Stimulated activated CD4-positive, alpha-beta T cell treated with anti-CD3 and anti-CD28 coated beads, Interleukin-1b, Interleukin-23, amount 100 ng/mL, for 24 hours (primary cell): ENCODE results near the gene RNU5D-1.
"Not testable (repeated sequence)": the region's sequence is repeated elsewhere in the genome, so short reads cannot be mapped to it uniquely, and the experiment has no call there.

Source experiments
- DNase-seq, 4 experiments: peaks; one replicate each; pipeline ENCODE4 v3.0.0-alpha.2; 2020; ENCODE audit warnings: low read depth in 4 of 4, low spot score in 1 of 4

Gene RNU5D-1

GRCh38 chr1:44700573-44700972 lies 30.4 kb downstream of the RNU5D-1 start:
- no peak for DNase-seq

- not testable (repeated sequence) for DNase-seq
Observed at GRCh38 chr1:44699375-44699774, 31.6 kb downstream of the RNU5D-1 start.

GRCh38 chr1:44698138-44698537 lies 32.8 kb downstream of the RNU5D-1 start:
- no peak for DNase-seq

GRCh38 chr1:44696789-44697345 lies 34.1 kb downstream of the RNU5D-1 start:
- DNase-seq, result no peak

DNA sequence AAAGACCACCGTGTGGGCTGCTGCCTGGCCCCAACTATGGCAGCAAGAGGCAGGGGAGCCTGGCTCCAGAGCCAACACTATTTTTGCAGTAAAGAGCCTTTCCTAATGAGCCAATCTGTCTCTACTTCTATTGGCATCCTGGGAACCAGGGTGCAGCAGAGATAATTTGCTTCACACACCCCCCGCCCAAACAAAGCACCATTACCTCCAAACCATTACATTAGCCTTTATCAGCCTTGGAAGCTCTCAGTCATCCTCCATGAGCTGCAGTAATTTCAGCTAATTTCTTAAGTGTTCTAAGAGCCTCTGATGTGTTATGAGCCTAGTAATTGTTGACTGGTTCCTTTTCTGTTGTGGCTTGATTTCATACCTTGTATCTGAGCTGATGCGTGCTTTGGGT lies 34.9 kb downstream of the RNU5D-1 start:
- no peak for DNase-seq

- no peak for DNase-seq
Observed at GRCh38 chr1:44695671-44696070, 35.3 kb downstream of the RNU5D-1 start.

- DNase-seq, result no peak
Observed at GRCh38 chr1:44694863-44695478, 36.0 kb downstream of the RNU5D-1 start.

DNA sequence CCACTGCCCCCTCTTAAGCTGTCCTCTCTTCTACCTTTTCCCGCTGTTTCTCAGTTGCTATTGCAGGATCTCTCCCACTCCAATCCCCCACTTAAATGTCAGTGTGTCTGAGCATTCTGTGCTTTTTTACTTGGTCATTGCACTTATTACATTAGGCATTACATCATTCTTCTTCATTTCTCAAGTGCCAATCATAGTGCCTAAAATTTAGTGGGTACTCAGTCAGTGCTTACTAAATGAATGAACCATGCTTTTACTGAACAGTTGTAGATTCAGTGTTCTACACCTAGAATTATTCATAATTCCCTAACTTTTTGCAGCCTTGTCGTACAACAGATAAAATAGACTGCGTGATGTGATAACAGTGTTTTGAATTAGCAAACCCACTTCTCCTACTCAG lies 37.1 kb downstream of the RNU5D-1 start:
- DNase-seq, result no peak

DNA sequence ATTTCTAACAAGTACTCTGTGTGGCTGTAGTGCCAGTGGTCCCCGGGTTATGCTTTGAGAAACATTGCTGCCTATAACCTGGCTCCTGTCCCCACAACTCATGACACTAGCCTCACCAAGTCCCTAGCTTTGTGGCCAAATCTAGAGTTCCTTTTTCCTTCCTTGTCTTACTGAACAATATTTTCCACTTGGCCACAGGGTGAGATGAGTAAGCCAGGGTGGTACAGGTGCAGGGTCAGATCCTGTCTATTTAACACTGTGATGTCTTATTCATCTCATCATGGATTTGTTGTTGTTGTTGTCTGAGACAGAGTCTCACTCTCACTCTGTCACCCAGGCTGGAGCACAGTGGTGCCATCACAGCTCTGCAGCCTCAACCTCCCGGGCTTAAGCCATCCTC lies 37.8 kb downstream of the RNU5D-1 start:
- DNase-seq, result no peak

DNA sequence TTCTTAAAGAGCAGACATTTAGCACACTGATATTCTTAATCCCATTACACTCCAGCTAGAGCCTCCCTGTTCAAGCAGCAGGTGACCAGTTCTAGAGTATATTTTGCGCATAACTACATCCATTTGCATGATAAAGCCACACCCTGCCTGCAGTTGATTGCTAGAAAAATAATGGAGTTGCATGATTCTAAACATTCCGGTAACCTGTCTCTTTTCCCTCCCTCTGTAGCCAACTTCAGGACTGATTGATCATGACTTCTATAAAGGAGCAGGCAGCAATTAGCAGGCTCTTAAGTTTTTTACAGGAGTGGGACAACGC lies 41.6 kb downstream of the RNU5D-1 start:
- DNase-seq, result no peak

- DNase-seq, result no peak
Observed at GRCh38 chr1:44688760-44689446, 42.1 kb downstream of the RNU5D-1 start.

GRCh38 chr1:44685881-44686280 lies 45.1 kb downstream of the RNU5D-1 start:
- no peak for DNase-seq

- no peak for DNase-seq
Observed at GRCh38 chr1:44685218-44685617, 45.8 kb downstream of the RNU5D-1 start.

- DNase-seq, result no peak
Observed at GRCh38 chr1:44684525-44684924, 46.4 kb downstream of the RNU5D-1 start.

DNA sequence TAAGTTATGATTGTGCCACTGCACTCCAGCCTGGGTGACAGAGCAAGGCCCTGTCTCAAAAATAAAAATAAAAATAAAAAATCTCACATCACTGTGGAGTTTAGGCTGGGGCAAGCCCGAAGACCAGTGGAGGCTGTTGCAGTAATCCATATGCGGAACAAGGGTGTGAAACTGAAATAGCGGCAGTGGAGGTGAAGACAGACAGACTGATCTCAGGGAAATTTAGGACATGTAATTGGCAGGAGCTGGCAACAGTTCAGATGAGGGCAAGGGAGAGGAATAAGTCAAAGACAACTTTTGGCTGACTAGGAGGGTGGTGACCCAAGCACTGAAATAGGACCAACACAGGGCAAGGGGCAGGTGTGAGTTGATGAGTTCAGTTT lies 48.1 kb downstream of the RNU5D-1 start:
- no peak for DNase-seq

DNA sequence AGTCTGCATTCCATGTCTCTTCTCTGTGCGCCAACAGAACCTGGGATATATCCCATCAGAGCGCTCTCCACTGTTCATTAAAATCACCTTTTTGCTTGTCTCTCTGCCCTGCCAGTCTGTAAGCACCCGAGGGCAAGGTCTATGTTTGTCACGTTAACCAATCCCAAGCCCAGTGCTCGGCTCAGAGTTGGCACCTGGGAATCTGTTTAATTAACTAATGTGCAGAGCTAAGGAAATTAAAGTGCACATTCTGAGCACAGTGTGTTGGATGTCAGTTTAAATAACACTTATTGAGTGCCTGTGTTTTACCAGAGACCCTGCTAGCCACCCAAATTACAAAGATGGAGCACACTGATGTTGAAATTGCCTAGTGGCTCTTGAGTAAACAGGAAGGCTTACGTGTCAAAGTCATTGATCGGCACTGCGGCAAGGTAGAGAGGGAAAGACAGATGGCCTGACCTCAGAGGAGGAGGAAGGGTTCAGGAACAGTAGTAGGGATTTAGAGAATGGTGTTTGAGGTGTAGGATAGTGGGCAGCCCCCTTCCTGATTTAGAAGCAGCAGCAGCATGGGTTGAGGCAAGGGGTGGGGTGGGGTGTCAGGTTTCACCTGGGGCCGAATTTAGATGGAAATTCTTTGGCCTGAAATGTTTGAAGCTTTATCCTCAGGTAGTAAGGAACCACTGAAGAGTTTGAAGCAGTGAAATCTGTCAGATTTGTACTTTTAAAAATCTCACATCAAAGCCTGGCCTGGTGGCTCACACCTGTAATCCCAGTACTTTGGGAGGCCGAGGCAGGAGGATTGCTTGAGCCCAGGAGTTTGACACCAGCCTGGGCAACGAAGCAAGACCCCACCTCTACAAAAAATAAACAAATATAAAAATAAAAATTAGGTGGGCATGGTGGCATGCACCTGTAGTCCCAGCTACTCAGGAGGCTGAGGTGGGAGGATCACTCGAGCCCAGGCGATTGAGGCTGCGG lies 48.8 kb downstream of the RNU5D-1 start:
- no peak for DNase-seq
